NCI-H2081 treated with DMSO at 0.1 percent for 48 hours (cell line): ENCODE measurements around the gene ITPR1.
"Not testable (repeated sequence)": the region's sequence is repeated elsewhere in the genome, so short reads cannot be mapped to it uniquely, and the experiment has no call there.

Source experiments
- DNase-seq: peaks from one replicate; lab custom pipeline; 2025; lab: John Stamatoyannopoulos, UW

The ITPR1 gene

DNA sequence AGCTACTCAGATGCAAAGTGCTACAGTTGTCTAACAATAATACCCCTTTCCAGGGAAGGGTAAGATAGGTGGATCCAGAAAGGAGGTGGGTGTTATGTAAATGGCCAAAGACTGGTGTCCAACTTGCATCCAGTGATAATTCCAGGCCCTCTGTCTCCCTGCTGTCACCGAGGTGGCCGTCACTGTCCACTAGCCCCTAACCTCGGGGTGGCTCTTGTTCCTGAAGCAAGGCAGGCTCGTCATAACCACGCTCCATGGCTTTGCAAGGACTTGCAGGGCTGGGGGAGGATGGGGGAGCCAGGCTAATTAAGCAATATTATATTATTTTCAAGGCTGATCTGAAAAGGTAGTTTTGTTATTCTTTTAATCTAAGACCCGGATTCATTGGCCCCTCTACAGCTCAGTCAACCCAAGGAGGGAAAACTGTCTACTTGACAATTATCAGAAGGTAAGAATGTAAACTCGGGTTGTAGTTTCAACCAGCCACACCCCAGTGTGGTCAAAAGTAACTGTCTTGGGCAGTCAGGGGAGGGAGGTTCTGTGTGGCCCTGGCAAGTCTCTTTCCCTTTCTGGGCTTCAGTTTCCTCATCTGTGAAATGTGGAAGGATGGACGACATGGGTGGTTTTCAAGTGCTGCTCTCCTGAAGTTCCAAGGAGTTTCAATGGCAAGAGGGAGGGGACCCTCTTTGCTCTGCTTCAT, 266.0 kb downstream of the ITPR1 start:
- no peak for DNase-seq

DNA sequence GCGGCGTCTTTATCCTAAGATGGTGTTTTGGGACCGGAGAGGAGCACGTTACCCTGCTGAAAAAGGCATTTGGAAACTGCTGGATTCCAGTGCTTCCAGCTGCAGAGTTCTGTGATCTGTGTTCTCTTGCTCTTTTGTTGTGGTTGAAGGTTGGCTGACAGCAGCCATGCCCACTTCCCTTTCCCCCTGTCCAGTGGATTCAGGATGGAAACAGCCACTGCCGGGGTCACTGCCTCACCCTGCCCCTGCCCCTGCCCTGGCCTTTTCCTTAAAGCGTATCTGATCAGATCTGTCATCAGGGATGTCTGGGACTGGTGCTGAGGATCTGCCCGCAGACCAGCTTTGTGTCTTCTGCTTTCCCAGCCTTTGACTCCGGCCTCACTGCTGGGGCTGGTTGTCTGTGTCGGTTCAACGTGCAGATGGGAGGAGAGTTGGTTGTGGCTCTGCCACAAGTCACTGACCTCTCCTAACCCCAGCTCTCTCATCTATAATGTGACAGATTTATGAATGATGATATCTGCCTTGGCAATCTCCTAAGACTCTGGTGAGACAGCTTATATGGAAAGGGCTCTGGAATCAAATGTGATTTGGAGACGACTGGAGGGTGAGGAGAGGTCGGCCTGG, 266.7 kb downstream of the ITPR1 start:
- no peak for DNase-seq

DNA sequence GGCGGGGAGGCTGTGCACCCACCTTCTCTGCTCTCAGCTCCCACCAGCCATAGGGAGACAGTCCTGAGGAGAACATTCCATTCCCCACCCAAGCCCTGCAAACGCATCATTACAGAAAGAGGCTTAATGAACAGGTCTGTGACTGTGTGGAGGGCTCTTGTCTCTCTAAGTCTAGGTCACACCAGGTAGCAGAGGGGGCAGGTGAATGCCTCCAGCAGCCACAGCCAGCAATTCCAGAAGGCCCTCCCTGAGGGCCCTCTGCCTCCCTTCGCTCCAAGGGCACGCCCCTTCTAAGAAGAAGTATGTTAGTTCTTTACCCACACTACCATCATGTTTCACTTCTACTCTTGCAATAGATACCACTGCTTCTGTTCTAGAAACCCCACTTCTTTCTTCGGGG, 268.6 kb downstream of the ITPR1 start:
- no peak for DNase-seq

DNA sequence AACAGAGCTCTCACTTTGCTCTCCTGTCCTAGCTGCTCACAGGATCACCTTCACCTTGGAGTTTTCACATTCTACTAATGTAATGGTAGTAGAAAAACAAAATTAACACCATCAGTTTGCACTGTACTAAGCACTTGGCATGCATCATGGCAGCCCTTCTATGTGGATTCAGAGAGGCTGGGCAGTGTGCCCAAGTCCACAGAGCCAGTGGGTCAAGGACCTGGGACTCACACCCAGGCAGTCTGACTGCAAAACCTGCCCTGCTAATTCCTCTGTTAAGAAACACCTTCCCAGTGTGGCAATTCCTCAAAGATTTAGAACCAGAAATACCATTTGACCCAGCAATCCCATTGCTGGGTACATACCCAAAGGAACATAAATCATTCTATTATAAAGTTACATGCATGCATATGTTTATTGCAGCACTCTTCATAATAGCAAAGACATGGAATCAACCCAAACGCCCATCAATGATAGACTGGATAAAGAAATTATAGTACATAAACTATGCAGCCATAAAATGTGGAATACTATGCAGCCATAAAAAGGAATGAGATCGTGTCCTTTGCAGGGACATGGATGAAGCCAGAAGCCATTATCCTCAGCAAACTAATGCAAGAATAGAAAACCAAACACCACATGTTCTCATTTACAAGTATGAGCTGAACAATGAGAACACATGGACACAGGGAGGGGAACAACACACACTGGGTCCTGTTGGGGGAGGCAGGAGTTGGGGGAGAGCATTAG, 269.5 kb downstream of the ITPR1 start:
- not testable (repeated sequence) for DNase-seq

DNA sequence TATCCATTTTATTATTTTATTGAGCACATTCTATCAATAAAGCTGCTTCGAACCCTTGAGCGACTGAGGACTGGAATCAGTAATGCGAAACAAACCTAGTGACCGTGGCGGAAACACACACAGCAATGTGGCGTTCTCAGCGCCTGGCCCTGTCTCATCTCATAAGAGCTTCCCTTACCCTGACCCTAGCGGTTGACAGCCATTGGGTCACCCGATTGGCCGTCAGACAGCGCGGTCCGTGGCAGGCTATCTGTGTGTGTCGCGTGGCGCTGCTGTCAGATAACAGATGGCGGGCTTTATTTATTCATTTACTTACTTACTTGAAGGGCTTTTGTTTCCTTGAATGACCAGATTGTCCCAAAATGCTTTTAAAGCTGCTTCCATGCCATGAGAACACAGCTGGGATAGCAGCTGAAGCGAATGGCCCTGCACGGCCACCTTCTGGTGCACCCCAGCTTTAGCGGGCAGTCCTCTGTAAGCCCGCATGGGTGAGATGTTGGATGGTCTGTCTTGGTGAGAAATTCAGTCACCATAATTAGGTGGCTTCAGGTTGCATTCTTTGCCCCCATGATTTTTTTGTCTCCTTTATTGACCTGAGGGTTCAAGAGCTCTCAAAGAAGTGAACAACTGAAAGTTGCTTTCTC, 270.6 kb downstream of the ITPR1 start:
- no peak for DNase-seq

DNA sequence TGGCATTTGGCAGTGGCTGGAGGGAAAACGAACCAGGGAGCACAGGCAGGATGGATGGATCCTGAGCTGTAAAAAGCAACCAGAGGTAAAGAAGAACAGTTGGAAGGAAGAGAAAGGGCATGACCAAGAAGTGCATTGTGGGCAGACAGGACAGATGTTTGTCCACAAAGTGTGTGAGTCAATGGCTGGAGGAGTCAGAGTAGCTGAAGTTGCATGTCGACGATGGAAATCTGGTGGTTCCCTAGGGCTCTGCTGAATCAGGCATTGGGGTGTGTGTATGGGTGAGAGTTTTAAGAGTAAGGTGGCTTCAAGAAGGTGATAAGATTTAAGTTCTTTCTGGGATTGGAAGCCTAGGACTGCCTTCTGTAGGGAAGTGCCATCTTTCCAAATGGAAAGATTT, 272.1 kb downstream of the ITPR1 start:
- no peak for DNase-seq

DNA sequence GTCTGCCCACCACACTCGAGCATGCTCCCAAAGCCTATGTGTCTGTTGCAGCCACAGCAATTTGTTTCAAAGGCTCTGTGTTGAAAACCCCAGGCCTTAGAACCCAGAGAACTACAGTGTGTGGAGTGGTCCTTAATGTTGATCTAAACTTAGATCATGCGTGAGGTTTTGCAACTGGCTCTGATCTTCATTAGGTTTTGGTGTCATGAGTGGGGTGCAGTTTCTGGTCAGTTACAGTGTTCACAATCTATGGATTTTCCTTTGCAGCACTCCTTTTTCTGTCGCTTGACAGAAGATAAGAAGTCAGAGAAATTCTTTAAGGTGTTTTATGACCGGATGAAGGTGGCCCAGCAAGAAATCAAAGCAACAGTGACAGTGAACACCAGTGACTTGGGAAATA, 273.1 kb downstream of the ITPR1 start:
- no peak for DNase-seq

DNA sequence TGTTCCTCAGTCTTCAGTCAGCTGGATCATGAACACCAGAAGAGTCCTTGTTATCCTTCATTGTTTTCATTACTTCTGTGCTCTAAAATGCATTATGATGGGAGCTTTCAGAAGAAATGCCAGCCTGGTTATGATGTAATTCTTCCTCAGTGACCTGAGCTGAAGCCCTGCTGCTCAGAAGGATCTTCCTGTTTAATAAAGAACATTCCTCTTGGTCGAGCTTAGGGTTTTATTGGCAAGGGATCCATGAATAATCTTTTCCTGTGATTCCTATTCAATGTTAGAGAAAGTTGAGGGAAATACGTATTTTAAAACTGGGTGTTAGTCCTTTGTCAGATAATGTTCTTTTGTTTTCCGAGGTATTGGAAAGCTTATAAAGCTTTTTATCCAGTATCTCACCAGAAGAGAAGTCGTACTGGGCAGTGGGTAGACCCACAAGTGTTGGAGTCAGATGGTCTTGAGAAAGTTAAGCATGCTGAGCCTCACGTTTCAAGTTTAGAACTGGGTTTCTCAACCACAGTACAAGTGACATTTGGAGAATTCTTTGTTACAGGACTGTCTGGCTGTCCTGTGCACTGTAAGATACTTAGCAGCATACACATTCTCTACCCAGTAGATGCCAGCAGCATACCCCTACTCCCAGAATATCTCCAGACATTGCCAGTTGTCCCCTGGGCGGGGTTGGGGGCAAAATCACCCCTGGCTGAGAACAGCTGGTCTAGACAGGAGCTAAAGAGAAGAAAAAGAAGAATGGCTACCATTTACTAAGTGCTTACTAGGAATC, 273.8 kb downstream of the ITPR1 start:
- DNase-seq = no peak

DNA sequence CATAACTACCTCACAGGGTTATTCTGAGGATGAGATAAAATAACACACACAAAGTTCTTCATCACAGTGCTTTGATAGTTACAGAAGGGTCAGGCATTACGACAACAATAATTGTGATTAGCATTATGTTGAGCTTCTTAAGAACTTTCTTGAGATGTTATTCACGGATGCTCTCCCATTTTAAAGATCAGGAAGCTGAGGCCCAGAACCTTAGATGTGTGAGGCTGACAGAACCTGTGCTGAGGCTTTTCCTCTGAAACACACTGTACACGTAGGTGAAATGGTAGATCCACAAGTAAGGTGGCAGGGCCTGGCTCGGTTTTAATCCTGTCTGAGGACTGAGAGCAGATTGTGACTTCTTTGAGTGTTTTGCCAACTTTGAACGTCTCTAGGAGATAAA, 274.9 kb downstream of the ITPR1 start:
- DNase-seq = no peak

DNA sequence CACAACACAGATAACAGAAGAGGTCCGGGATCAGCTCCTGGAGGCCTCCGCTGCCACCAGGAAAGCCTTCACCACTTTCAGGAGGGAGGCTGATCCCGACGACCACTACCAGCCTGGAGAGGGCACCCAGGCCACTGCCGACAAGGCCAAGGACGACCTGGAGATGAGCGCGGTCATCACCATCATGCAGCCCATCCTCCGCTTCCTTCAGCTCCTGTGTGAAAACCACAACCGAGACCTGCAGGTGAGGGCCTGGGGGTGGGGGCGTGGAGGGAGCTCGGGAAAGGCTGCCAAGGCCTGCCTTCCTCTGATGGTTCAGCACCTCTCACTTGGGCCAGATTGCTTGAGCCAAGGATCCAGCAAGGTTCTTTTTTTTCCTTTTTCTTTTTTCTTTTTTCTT, 275.4 kb downstream of the ITPR1 start:
- DNase-seq = no peak

DNA sequence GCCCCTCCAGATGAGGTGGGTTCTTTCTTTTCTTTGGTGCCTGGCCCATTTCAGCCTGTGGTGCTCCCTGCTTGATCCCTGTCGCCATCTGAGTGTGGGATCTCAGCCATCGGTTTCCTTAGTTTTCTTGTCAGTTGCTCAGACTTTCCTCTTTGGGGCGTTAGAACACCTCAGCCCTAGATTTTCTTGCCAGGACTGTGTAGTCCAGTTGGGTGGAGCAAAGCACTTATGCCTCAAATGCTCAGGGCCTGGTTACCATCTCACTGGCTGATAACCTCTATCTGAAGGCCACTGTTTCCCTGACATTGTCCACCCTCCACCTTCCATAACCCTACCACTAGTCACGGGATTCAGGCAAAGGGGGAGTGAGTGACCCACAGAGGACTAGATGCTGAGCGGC, 277.4 kb downstream of the ITPR1 start:
- DNase-seq = no peak

DNA sequence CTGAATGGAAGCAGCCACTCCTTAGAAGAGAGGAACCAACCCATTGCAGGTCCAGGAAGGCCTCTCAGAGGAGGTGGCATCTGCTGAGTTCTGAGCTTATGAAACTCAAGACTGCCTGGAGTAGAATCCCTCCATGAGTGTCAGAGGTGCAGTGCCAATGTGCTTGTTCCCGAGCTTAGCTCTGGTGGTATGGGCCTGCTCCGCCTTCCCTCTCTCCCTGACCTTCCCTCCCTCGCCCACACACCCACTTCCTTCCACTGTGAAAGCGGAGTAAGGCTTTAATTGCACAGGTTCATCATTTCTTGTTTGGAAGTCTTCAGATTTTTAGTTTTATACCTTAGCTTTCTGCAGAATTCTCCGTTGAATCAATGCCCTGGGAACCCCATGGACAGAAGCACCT, 278.1 kb downstream of the ITPR1 start:
- no peak for DNase-seq

DNA sequence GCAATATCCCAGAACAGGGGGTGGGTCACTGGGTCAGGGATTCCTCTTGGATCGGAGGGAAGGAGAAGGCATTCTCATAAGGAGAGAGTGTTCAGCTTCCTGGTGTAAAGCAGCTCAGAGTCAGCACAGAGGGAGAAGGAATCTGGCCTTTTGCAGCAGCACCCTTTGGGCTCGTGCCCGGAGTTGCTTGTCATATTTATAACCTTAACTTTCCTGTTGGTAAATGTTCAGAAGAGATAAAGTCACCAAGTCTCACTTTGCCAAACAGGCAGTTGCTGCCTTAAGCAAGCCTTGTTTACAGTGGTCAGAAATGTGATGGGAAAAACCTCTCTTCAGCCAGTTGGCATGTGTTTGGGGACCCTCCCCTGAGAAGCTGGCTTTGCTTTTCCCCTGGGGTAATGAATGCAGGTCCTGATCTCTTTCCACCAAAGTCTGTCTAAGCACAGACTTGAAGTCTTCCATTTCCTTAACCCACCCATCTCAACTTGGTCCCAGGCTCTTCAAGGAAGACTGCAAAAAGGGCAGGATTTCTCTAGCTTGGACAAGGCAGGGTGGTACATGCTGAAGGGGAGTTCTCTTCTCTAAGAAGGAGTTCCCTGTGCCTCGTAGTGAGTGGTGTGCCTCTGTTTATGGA, 279.1 kb downstream of the ITPR1 start:
- DNase-seq = no peak

DNA sequence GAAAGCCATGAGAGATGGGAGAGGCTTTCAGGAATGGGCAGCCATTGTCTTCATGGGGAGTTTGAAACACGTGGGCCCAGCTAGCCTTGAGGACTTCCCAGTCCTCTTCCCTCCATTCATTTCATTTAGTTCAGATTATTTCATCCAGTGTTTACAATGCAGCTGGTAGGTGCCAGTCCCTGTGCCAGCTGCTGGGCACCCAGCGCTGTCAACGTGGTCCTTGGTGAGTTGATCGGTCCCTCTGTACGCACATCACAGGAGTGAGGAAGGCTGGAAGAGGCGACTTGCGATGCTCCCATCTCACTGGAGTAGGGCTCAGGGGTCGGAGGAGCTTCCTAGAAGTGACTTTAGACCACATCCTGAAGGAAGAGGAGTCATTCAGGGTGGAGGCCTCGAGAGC, 279.7 kb downstream of the ITPR1 start:
- DNase-seq = no peak

DNA sequence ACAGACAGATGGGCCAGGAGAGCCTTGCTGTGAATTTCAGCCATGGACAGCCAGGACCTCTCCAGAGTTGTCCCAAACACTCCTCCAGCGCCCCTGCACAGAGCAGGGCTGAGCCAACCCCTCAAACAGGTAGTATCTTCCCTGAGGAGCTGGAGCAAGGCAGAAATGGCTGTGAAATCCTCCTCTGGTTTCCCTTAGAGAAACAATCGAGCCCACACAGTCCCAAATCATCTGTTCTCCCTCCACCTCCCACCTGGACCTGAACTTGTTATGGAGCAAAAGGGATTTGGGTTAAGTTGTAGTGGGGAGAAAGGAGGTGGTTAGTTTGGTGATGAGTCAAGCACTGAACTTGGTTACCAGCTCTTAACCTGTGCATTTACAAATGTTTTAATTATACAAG, 280.4 kb downstream of the ITPR1 start:
- DNase-seq = no peak

DNA sequence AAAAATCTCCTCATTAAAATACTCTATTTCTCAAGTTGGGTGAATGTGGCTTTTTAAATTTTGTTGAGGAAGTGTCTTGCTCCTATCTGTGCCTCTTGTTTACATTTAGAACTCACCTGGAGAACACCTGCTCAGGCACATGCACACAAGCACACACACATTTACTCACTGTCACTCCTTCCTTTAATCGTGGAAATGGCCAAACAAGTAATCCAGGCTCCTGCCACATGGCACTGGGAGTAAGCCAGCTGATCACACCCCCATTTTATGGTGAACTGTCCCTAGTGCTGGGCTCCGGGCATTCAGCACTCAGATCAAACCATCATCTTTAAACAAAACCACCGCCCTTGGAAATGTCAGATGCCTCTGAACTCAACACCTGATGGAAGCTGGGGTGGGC, 281.4 kb downstream of the ITPR1 start:
- DNase-seq = no peak

DNA sequence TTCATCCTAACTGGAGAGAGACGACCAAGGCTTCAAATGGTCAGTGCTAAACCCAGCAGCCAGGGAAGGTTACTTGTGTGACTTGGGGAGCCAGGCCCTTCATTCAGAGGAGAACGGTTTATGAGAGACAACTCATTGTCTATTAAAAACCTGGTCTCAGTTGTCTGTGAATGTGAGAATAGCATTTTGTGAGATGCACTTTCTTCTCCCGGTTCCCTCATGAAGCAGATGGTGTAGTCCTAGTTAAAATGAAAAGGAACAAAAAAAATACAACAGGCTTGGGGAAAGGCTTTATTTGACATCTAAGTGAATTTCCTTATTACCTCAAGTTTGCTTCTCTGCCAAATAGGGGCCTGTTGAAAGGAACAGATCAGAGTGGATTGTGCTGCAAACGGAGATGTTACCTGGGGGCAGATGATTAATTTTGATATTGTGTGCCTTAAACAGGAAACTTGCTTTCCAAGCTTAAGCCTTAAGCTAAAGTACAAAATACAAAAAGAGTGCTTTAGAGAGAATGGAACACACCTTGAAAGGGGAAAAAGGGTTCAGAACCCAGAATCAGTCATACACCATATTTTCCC, 283.3 kb downstream of the ITPR1 start:
- no peak for DNase-seq

DNA sequence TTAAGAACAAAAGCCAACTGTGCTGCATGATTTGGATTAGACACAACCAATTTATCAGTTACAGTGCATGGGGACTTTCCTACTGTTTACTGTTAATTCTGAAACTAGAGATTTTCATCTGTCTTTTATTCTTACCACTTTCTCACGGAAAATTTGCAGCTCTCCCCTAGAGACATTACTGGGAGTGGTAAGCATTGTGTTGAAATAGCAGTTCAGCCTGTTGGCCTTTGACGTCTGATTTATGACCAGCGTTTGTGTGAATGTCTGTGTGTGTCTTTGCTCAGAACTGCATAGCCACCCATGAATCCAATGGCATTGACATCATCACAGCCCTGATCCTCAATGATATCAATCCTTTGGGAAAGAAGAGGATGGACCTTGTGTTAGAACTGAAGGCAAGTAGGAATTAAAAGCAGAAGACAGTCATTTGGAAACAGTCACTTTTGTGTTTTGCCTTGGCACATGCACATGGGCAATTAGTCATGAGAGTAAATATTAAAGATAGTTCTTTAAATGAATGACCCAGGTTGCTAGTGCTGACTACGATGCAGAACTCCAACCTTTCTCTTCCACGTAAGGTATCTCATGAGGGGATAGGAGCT, 283.9 kb downstream of the ITPR1 start:
- DNase-seq = no peak

DNA sequence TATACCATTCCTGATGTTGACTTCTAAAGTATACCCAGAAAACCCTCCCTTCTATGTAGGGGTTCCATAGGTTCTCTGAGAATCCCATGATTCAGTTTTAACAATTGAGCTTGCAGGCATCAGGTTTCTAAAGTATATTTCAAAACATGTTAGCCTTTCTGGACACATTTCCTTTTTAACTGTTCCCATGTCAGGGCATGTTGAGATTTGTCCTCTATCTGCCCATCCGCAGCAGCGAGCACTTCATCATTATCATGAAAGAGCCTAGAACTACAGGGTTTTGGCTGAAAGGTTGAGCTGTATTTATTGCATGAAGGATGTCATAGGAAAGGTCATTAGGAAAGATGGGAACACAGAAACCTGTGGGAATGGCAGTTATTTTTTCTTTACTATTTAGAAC, 285.0 kb downstream of the ITPR1 start:
- no peak for DNase-seq

DNA sequence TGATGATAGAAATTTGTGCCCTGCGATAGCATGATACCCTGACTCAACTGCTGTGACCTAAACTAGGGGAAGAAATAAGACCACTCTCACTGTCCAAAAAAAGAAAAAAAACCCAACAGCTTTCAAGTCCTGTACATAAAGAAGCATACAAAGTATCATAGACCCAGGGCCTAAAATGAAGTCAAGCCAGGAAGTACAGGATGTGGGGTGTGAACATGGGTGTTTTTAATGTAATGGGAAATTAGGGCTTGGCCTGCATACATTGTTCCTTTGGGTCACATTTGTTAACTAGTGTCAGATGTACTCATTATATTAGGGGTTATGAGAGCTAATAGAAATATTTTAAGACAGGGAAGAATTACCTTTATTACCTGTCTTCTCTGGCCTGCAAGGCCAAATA, 285.6 kb downstream of the ITPR1 start:
- DNase-seq = no peak

DNA sequence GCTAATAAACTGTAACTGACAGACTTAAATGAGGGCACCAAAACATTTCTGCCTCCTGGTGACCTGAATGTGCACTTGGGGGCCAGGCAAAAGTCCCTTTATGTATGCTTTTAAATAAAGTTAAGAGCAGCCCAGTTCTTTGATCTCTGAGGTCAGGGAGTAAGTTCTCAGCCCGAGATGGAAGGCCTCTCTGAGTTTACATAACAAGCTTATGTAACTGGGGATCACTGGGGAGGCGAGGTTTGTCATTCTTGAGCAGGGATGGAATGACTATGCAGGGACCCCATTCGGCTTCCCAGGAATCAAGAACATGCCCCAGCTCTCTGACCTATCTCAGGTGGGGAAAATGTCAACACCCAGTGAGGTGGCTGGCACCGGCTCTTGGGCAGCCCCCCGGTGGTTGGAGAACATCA, 287.4 kb downstream of the ITPR1 start:
- no peak for DNase-seq
